Mesenchymal stem cell (in vitro differentiated cells and primary cell): ENCODE measurements around the gene PARP11.

Source experiments
- DNase-seq: peaks from one replicate; pipeline ENCODE4 v3.0.0-alpha.2; 2013
- H2AFZ ChIP-seq: one replicate; pipeline ENCODE4 v1.6.1; 2013; ENCODE audit warnings: low read depth, mild to moderate bottlenecking, control low read depth, inconsistent platforms, low read length, moderate library complexity
- H2AK5ac ChIP-seq: 2 replicates; pipeline ENCODE4 v1.6.1; 2013; ENCODE audit warnings: low read length, moderate library complexity, mild to moderate bottlenecking, inconsistent platforms; ENCODE audit not compliant: severe bottlenecking
- H2BK120ac ChIP-seq: one replicate; pipeline ENCODE4 v1.6.1; 2013; ENCODE audit warnings: low read depth, mild to moderate bottlenecking, inconsistent platforms, low read length, moderate library complexity
- H2BK12ac ChIP-seq, 2 experiments: one replicate each; pipeline ENCODE4 v1.6.1; 2013; ENCODE audit warnings: inconsistent platforms in 2 of 2, low read length in 2 of 2, mild to moderate bottlenecking in 2 of 2, moderate library complexity in 2 of 2, control low read depth in 1 of 2
- H2BK15ac ChIP-seq: one replicate; pipeline ENCODE4 v1.6.1; 2013; ENCODE audit warnings: mild to moderate bottlenecking, low read depth, inconsistent platforms; ENCODE audit not compliant: poor library complexity, severe bottlenecking
- H2BK5ac ChIP-seq: 2 replicates; pipeline ENCODE4 v1.6.1; 2013; ENCODE audit warnings: low read depth, mild to moderate bottlenecking, low read length, control low read depth, inconsistent platforms; ENCODE audit not compliant: poor library complexity, severe bottlenecking
- H3K14ac ChIP-seq, 2 experiments: one replicate each; pipeline ENCODE4 v1.6.1; 2013; ENCODE audit warnings: inconsistent platforms in 2 of 2, low read length in 2 of 2, control low read depth in 1 of 2, mild to moderate bottlenecking in 1 of 2, moderate library complexity in 1 of 2
- H3K18ac ChIP-seq, 2 experiments: one replicate each; pipeline ENCODE4 v1.6.1; 2013; ENCODE audit warnings: inconsistent platforms in 2 of 2, low read length in 2 of 2, control low read depth in 1 of 2, low read depth in 1 of 2, mild to moderate bottlenecking in 1 of 2
- H3K23ac ChIP-seq, 2 experiments: one replicate each; pipeline ENCODE4 v1.6.1; 2013; ENCODE audit warnings: inconsistent platforms in 2 of 2, low read length in 2 of 2, mild to moderate bottlenecking in 2 of 2, moderate library complexity in 2 of 2, control low read depth in 1 of 2
- H3K27ac ChIP-seq: 2 replicates; pipeline ENCODE4 v1.5.1; 2013; ENCODE audit warnings: mild to moderate bottlenecking, moderate library complexity, low read length, control low read depth, inconsistent platforms; ENCODE audit not compliant: poor library complexity, severe bottlenecking
- H3K27me3 ChIP-seq, 2 experiments: 2 replicates each; pipeline versions ENCODE4 v1.6.1 to v1.7.0; 2013; ENCODE audit warnings: low read length in 2 of 2, mild to moderate bottlenecking in 2 of 2, moderate library complexity in 2 of 2, control low read depth in 1 of 2, inconsistent platforms in 1 of 2; ENCODE audit not compliant: control insufficient read depth in 1 of 2, insufficient read depth in 1 of 2
- H3K36me3 ChIP-seq, 2 experiments: 2 replicates each; pipeline versions ENCODE4 v1.6.1 to v1.7.0; 2013; ENCODE audit warnings: low read length in 2 of 2, control low read depth in 1 of 2, inconsistent platforms in 1 of 2, low read depth in 1 of 2, mild to moderate bottlenecking in 1 of 2; ENCODE audit not compliant: insufficient read depth in 2 of 2, control insufficient read depth in 1 of 2
- H3K4ac ChIP-seq, 2 experiments: one replicate each; pipeline ENCODE4 v1.6.1; 2013; ENCODE audit warnings: inconsistent platforms in 2 of 2, low read length in 2 of 2, mild to moderate bottlenecking in 2 of 2, moderate library complexity in 2 of 2, control low read depth in 1 of 2, low read depth in 1 of 2
- H3K4me1 ChIP-seq: 2 replicates; pipeline ENCODE4 v1.6.1; 2013; ENCODE audit warnings: low read depth, low read length, control low read depth; ENCODE audit not compliant: control insufficient read depth, insufficient read depth
- H3K4me2 ChIP-seq: 2 replicates; pipeline ENCODE4 v1.6.1; 2013; ENCODE audit warnings: low read length, mild to moderate bottlenecking, inconsistent platforms; ENCODE audit not compliant: poor library complexity, severe bottlenecking
- H3K4me3 ChIP-seq, 2 experiments: 2 replicates each; pipeline versions ENCODE4 v1.5.1 to v1.7.0; 2013; ENCODE audit warnings: low read length in 2 of 2, mild to moderate bottlenecking in 2 of 2, control low read depth in 1 of 2, low read depth in 1 of 2; ENCODE audit not compliant: insufficient read depth in 1 of 2
- H3K79me1 ChIP-seq: replicated peaks from 2 replicates; pipeline ENCODE4 v1.6.1; 2013; ENCODE audit warnings: mild to moderate bottlenecking, control low read depth, low read length, inconsistent platforms; ENCODE audit not compliant: poor library complexity, severe bottlenecking
- H3K9ac ChIP-seq: 2 replicates; pipeline ENCODE4 v1.7.0; 2013; ENCODE audit warnings: mild to moderate bottlenecking, low read length, moderate library complexity
- H3K9me3 ChIP-seq: 2 replicates; pipeline ENCODE4 v1.7.0; 2013; ENCODE audit warnings: mild to moderate bottlenecking, low read length; ENCODE audit not compliant: control insufficient read depth
- H4K8ac ChIP-seq: one replicate; pipeline ENCODE4 v1.6.1; 2013; ENCODE audit warnings: inconsistent platforms, mild to moderate bottlenecking, low read length, moderate library complexity
- H4K91ac ChIP-seq: one replicate; pipeline ENCODE4 v1.6.1; 2013; ENCODE audit warnings: mild to moderate bottlenecking, low read length, inconsistent platforms
- WGBS: methylation state at CpG from one replicate; pipeline ENCODE4 v1.1.7; 2013; ENCODE audit warnings: mixed read lengths; 5-methylcytosine and 5-hydroxymethylcytosine counted together

PARP11 gene

GRCh38 chr12:3892631-3893030 is 19.4 kb upstream of the PARP11 start:
- Histone ChIP-seq H3K4me3 (no peak overlapping the region), H2BK120ac (no peak overlapping the region), H3K9ac (no peak overlapping the region), H2AK5ac (no peak overlapping the region), H4K8ac (no peak overlapping the region), H4K91ac (no peak overlapping the region), H3K9me3 (no peaks in the 10 kb centered on the region), H3K36me3 (no peaks in the 10 kb centered on the region), H3K27me3 (peaks cover 17 to 44% of the 10 kb centered on the region in 2 experiments), H2BK15ac (no peak overlapping the region), H3K27ac (no peak overlapping the region), H2AFZ (no peak overlapping the region), H3K23ac (no peak overlapping the region), H3K4ac (no peak overlapping the region), H2BK12ac (no peak overlapping the region), H3K14ac (no peak overlapping the region), H3K4me1 (no peaks in the 10 kb centered on the region), H2BK5ac (no peak overlapping the region), H3K4me2 (no peak overlapping the region), H3K79me1 (no peaks in the 10 kb centered on the region), H3K18ac (no peak overlapping the region)
- 93% methylated on average over 2 of the region's 2 CpGs for WGBS
- no peak for DNase-seq

DNA sequence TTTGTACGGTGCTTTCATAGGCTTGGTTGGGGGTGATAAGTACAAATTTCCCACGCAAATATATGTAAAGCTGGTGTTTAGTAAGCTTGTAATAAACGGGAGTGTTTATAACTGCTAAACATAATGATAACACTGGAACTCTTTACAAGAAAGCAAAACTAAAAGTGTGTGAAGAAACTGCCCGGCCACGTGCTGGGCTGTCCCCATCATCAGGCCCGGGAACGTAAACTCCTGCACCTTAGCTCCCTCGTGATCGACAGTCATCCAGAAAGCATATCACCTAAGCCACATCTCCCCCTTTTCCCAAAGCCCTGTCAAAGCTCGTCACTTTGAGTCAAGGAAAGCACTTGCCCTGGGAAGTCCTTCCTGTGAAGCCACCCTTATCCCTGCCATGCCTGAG is 18.0 kb upstream of the PARP11 start:
- WGBS = 79% methylated on average over 8 of the region's 10 CpGs
- Histone ChIP-seq H3K23ac (no peak overlapping the region), H3K4me1 (no peaks in the 10 kb centered on the region), H3K27me3 (peaks cover 20 to 44% of the 10 kb centered on the region in 2 experiments), H2BK120ac (no peak overlapping the region), H3K4ac (no peak overlapping the region), H2BK15ac (no peak overlapping the region), H4K91ac (no peak overlapping the region), H3K14ac (no peak overlapping the region), H3K4me3 (no peak overlapping the region), H3K18ac (no peak overlapping the region), H3K4me2 (no peak overlapping the region), H4K8ac (no peak overlapping the region), H2BK5ac (no peak overlapping the region), H2BK12ac (no peak overlapping the region), H3K36me3 (no peaks in the 10 kb centered on the region), H2AFZ (no peak overlapping the region), H2AK5ac (no peak overlapping the region), H3K9ac (no peak overlapping the region), H3K79me1 (no peaks in the 10 kb centered on the region), H3K27ac (no peak overlapping the region), H3K9me3 (no peaks in the 10 kb centered on the region)
- DNase-seq = no peak

DNA sequence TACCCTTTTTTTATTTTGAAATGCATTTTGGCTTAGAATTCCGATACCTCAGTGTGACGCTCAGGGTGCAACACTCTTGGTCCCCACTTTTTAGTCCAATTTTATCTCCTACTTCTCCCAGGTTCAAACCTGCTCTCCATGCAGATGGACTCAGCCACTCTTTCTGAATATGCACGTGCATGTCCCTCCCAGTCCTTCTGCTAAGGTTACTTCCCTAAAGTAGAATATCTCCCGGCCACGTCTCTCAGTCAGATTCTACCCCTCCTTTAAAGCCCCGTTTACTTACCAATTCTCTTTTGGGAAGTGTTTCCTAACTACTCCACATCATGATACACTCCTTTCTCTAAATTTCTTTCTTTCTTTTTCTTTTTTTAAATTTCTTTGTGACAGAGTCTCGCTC is 15.5 kb upstream of the PARP11 start:
- no peak overlapping the region for H2BK12ac ChIP-seq
- H3K9me3 ChIP-seq = no peaks in the 10 kb centered on the region
- no peak overlapping the region for H2BK120ac ChIP-seq
- H3K18ac ChIP-seq = no peak overlapping the region
- no peak overlapping the region for H4K8ac ChIP-seq
- no peak overlapping the region for H3K9ac ChIP-seq
- H3K4ac ChIP-seq = no peak overlapping the region
- H3K23ac ChIP-seq = no peak overlapping the region
- H3K27me3 ChIP-seq = peaks cover 14 to 20% of the 10 kb centered on the region in 2 experiments
- no peaks in the 10 kb centered on the region for H3K36me3 ChIP-seq
- WGBS = 88% methylated on average over 6 of the region's 7 CpGs
- H2AFZ ChIP-seq = no peak overlapping the region
- no peak overlapping the region for H3K4me3 ChIP-seq
- no peak overlapping the region for H3K14ac ChIP-seq
- H3K4me1 ChIP-seq = no peaks in the 10 kb centered on the region
- no peak overlapping the region for H3K27ac ChIP-seq
- H4K91ac ChIP-seq = no peak overlapping the region
- no peak overlapping the region for H2BK5ac ChIP-seq
- H2AK5ac ChIP-seq = no peak overlapping the region
- H3K4me2 ChIP-seq = no peak overlapping the region
- H3K79me1 ChIP-seq = no peaks in the 10 kb centered on the region
- no peak overlapping the region for H2BK15ac ChIP-seq
- no peak for DNase-seq

GRCh38 chr12:3885277-3886094 is 12.3 kb upstream of the PARP11 start:
- H3K36me3 ChIP-seq = no peaks in the 10 kb centered on the region
- WGBS = 48% methylated on average over 7 of the region's 8 CpGs
- peak overlapping the region in 1 of 2 experiments; percentile 84 for H3K4me3 ChIP-seq
- H2BK15ac ChIP-seq = no peak overlapping the region
- H3K4me1 ChIP-seq = no peaks in the 10 kb centered on the region
- peak overlapping the region; percentile 67 for H3K4me2 ChIP-seq
- no peak overlapping the region for H3K18ac ChIP-seq
- peak; percentile 66 for DNase-seq
- H4K91ac ChIP-seq = no peak overlapping the region
- no peak overlapping the region for H3K14ac ChIP-seq
- no peak overlapping the region for H2AFZ ChIP-seq
- H2BK5ac ChIP-seq = no peak overlapping the region
- H3K4ac ChIP-seq = no peak overlapping the region
- H4K8ac ChIP-seq = no peak overlapping the region
- no peaks in the 10 kb centered on the region for H3K9me3 ChIP-seq
- no peaks in the 10 kb centered on the region for H3K79me1 ChIP-seq
- H2AK5ac ChIP-seq = no peak overlapping the region
- no peak overlapping the region for H3K27ac ChIP-seq
- no peak overlapping the region for H3K23ac ChIP-seq
- H3K9ac ChIP-seq = peak overlapping the region; percentile 91
- no peak overlapping the region for H2BK120ac ChIP-seq
- no peak overlapping the region for H2BK12ac ChIP-seq
- H3K27me3 ChIP-seq = peaks cover 10 to 12% of the 10 kb centered on the region in 2 experiments
